HG02884 (cell line): ENCODE results near the gene CCDC192.
"Not testable (repeated sequence)": the region's sequence is repeated elsewhere in the genome, so short reads cannot be mapped to it uniquely, and the experiment has no call there.

Experiments used
- ATAC-seq: cut with Tn5 transposase; IDR thresholded peaks from one replicate; pipeline ENCODE4 v1.9.1; 2021; ENCODE audit warnings: mild to moderate bottlenecking, moderate library complexity; ENCODE audit not compliant: unreplicated experiment

Gene CCDC192

DNA sequence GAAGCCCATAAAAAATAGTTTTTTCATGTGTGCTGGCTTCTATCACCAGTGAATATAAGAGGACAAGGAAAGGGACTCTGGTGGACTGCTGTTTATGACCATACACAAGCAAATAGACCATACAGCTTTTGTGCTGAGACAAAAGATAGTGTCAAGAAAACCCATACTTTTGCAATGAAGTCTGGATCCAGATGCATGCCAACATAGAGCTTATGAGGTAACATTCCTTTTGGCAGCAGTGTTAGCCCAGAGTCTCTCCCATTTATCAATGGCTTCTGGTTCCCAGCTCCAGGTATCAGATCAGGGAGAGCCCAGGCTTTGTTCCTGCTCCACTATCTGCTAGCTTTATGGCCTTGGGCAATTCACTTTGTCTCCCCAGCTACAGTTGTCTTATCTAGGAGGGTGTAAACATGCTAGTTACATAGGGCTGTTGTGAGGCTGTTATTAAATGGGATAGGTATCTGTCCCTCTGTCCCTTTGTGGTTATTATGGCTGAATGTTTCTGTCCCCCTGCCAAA lies 55.6 kb downstream of the CCDC192 start:
- ATAC-seq, result no peak

- ATAC-seq, result no peak
Measured at GRCh38 chr5:127761869-127762268, 58.7 kb downstream of the CCDC192 start.

DNA sequence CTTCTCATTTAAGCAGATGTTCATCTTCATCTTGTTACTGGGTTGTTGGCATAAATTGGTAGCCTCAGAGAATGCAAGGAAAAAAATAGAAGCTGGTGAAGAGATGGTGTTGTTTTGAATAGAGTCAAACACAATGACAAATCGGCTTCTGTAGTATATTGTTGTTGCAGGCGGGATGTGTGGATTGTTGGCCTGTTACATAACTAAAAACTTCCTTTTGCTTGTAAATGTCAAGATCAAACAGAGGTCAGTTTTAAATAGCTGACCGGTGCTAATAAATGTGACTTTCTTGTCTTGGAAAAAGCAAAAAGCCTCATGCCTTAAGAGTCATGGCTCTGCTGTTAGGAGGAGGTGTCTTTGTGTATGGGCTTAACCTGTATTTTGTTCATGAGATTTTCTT lies 59.2 kb downstream of the CCDC192 start:
- no peak for ATAC-seq

- no peak for ATAC-seq
Measured at GRCh38 chr5:127766676-127767335, 63.6 kb downstream of the CCDC192 start.

DNA sequence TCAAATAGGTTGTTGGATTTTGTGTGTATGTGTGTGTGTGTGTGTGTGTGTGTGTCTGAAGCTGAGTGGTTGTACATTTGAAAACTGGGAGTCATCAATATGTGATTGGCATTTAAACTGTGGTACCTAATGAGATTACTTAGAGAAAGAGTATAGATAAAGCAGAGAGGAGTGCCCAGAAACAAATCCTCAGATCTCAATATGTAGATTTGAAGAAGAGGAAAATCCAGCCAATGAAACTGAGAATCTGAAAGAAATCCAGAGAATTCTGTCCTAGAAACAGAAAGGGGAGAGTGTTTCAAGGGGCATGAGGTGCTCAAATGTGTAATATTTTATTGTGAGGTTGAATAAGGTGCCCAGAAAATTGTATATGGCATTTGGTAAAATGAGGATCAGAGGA lies 66.2 kb downstream of the CCDC192 start:
- no peak for ATAC-seq

DNA sequence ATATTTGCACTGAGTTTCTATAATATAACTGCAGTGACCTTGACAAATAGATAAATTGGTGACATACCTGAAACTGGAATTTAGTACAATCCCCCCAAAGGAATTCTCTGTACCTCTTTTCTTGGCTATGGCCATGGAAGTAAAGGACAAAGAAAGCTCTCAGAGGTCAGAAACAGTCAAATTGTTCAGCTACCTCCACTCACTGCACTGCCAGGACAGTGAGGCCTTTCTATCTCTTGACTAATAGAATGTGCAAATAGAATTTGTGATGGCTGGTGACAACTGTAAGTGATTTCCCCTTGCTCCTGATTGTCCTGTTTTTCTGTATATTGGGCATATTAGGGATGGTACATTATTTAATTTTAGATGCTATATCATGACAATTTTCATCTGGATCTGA lies 67.1 kb downstream of the CCDC192 start:
- no peak for ATAC-seq

DNA sequence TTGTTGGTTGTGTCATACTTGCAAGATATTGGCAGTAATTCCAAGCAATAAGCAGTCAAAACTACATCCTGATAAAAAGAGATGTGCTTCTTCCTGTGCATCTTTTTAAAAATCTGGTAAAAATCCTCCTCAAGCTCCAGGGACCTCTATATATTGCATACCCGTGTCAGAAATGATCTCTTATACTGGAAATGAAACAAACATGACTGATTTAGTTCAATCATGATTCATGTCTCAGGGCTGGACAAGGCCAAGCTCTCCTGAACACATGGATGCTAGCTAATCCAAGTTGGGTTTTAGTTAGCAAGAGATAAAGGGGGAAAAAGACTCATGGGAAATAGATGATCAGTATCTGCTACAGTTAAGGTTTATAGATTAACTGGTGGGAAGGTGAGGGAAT lies 69.3 kb downstream of the CCDC192 start:
- ATAC-seq, result no peak

DNA sequence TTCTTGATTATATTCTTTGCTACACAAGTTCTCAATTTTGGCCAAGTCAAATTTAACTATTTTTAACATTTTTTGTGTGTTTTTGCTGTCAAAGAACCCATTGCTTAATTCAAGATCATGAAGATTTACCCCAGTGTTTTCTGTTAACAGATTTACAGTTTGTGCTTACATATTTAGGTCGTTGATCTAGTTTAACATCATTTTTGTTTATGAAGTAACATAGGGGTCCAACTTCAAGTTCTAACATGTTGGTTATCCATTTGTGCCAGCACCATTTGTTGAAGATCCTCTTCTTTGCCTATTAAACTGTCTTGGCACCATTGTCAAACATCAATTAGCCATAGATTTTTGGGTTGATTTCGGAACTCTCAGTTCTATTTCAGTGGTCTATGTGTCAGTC lies 71.0 kb downstream of the CCDC192 start:
- no peak for ATAC-seq

DNA sequence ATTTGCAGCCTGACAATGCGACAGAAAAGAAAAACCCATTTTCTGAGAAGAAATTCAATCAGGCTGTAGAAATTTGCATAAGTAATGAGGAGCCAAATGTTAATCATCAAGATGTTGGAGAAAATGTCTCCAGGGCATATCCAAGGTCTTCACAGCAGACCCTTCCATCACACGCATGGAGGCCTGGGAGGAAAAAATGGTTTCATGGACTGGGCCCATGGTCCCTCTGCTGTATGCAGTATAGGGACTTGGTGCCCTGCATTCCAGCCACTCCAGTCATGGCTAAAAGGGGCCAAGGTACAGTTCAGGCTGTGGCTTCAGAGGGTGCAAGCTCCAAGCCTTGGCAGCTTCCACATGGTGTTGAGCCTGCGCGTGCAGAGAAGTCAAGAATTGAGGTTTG lies 73.3 kb downstream of the CCDC192 start:
- ATAC-seq, result no peak

DNA sequence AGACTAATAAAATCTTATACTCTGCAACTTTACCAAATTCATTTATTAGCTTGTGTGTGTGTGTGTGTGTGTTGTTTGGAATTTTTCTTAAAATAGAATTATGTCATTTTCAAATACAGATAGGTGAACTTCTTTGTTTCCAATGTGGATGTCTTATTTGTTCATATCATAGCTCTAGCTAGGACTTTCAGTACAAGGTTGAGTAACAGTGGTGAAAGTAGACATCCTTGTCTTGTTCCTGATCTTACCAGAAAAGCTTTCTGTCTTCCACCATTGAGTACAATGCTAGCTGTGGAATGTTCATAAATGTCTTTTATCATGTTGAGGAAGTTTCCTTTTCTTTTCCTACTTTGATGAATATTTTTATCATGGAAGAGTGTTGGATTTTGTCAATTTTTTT lies 74.8 kb downstream of the CCDC192 start:
- no peak for ATAC-seq

DNA sequence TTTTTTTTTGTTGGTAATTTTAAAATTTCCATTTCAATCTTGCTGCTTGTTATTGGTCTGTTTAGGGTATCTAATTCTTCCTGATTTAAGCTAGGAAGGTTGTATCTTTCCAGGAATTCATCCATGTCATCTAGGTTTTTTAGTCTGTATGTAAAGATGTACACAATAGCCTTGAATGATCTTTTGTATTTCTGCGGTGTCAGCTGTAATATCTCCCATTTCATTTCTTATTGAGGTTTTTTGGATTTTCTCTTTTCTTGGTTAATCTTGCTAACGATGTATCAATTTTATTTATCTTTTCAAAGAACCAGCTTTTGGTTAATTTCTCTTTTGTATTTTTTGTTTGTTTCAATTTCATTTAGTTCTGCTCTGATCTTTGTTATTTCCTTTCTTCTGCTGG lies 79.3 kb downstream of the CCDC192 start:
- not testable (repeated sequence) for ATAC-seq

DNA sequence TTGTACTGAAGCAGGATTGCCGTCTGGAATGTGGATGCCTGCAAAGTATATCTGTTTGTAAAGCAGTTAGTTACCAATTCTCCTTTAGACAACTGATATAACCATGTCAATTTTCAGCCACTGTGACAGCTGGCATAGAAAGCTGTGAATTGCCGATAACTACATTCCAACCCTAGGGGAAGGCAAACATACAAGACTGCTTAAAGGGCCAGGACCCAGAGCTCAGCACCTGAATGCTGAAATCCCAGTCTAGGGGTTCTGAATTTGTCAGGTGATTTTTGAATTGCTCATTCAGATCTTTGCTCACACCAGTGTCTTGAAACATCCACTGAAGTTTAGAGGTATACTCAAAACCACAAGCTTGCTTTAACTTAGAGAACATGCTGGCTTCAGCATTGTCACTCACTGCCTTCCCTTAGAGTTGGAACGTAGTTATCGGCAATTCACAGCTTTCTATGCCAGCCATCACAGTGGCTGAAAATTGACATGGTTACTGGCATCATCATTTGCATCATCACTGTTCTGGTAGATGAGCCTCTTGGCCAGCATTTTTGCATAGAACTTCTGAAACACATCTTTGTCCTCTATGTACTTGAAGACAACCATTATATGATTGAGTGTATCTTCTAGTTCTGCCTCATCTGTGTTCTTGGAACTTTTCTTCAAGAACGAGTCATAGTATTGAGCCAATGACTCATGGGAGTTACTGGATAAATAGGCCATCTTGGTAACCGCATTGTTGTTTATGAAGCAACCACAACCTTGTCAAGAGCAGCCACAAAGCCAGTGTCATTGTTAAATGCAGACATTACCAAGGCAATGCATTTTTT lies 82.1 kb downstream of the CCDC192 start:
- no peak for ATAC-seq

- ATAC-seq, result no peak
Measured at GRCh38 chr5:127791439-127791838, 88.2 kb downstream of the CCDC192 start.

- not testable (repeated sequence) for ATAC-seq
Measured at GRCh38 chr5:127791908-127792307, 88.7 kb downstream of the CCDC192 start.

- ATAC-seq, result no peak
Measured at GRCh38 chr5:127793052-127793451, 89.9 kb downstream of the CCDC192 start.

GRCh38 chr5:127793879-127794278 lies 90.7 kb downstream of the CCDC192 start:
- ATAC-seq, result no peak

- no peak for ATAC-seq
Measured at GRCh38 chr5:127796211-127796610, 93.0 kb downstream of the CCDC192 start.

DNA sequence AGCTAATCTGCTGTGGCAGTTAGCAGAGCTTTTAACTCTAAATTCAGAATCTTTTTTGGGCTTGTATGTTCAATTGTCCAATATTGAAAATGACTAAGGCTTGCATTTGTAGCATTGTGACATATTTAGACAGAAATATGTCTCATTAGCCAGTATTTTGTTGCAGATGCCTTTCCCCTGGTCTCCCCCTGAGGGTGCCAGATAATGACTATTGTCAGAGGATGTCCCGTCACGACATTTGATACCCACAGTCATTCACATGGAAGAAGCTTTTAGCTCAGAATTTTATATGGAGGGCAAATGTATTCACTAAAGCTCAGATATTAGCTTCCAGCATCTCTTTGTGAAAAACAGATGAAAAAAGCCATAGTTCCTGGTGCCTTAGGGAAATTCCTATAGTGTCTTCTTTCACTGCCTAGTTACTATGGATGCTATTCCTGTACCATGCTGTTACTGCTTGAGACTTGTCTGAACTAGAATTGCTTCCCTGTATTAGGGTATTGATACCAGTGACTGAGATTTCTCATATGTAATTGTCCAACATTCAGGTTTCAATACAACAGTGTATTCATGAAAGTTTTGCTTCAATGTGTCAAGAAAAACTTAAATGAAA lies 96.2 kb downstream of the CCDC192 start:
- no peak for ATAC-seq

DNA sequence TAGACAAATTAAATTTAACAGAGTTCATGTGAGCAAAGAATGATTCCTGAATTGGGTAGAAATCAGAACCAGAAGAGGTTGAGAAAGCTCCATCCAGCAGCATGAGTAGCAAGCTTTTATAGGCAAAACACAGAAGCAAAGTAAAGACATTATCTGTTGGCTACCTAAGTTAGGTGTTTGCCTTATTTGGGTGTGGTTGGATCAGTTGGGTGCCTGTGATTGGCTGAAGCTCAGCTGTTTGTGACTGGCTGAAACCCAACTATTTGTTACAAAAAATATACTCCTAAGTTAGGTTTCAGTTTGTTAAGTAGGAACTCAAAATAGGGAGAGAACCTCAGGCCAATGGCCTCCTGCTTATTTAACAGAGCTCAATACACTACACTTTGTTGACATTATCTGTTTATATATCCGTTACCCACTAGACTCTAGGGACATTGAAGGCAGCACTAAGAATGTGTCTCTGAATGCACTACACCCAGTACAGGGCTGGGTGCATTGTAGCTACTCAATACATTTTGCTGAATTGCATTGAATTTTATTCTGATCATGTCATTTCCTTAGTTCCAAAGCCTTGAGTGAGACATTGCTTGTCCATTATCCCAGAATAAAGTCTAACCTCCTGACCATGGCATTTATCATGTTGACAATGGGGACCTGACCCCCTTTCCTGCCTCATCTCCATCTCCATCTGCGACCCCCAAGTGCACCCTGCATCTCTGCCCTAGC lies 98.7 kb downstream of the CCDC192 start:
- ATAC-seq, result no peak

- no peak for ATAC-seq
Measured at GRCh38 chr5:127802477-127802865, 99.3 kb downstream of the CCDC192 start.

- ATAC-seq, result no peak
Measured at GRCh38 chr5:127804886-127805426, 101.8 kb downstream of the CCDC192 start.
